OCI-LY3 (cell line): ENCODE results near the gene LY6G6C.

Experiments used
- H2AFZ ChIP-seq: fragments of 200-600, 300-600 bp; shearing (Covaris generic); 2 replicates; pipeline ENCODE4 v1.6.0; 2014; ENCODE audit warnings: antibody characterized with exemption, low read depth, low read length
- H3K27ac ChIP-seq: fragments of 200-600, 300-600 bp; sonication (generic); 2 replicates; pipeline ENCODE4 v1.5.1; 2014; ENCODE audit warnings: mild to moderate bottlenecking, low read length, moderate library complexity, mixed read lengths
- H3K27me3 ChIP-seq: fragments of 200-600, 300-600 bp; sonication (generic); 2 replicates; pipeline ENCODE4 v1.6.1; 2014; ENCODE audit warnings: low read depth, low read length, mixed read lengths
- H3K36me3 ChIP-seq: fragments of 200-600, 300-600 bp; sonication (generic); replicated peaks from 2 replicates; pipeline ENCODE3; 2014; ENCODE audit warnings: low read depth, low read length, mixed read lengths
- H3K4me1 ChIP-seq: fragments of 300-600, 200-600 bp; sonication (generic); 2 replicates; pipeline ENCODE4 v1.6.1; 2014; ENCODE audit warnings: low read length, mixed read lengths
- H3K4me2 ChIP-seq: fragments of 200-600, 300-600 bp; sonication (generic); 2 replicates; pipeline ENCODE4 v1.6.1; 2014; ENCODE audit warnings: low read length, mixed read lengths
- H3K4me3 ChIP-seq: fragments of 300-600, 200-600 bp; sonication (generic); 2 replicates; pipeline ENCODE4 v1.5.1; 2014; ENCODE audit warnings: antibody characterized with exemption, mild to moderate bottlenecking, low read length, moderate library complexity
- H3K79me2 ChIP-seq: fragments of 300-600, 200-600 bp; shearing (Covaris generic); 2 replicates; pipeline ENCODE4 v1.6.1; 2014; ENCODE audit warnings: mild to moderate bottlenecking, low read length, mixed read lengths
- H3K9ac ChIP-seq: fragments of 300-600, 200-600 bp; shearing (Covaris generic); 2 replicates; pipeline ENCODE4 v1.6.0; 2014; ENCODE audit warnings: mild to moderate bottlenecking, low read length, moderate library complexity
- H3K9me3 ChIP-seq: fragments of 200-600, 300-600 bp; shearing (Covaris generic); 2 replicates; pipeline ENCODE4 v1.6.1; 2014; ENCODE audit warnings: low read length, mixed read lengths; ENCODE audit not compliant: insufficient read depth
- H4K20me1 ChIP-seq: fragments of 200-600, 300-600 bp; sonication (generic); 2 replicates; pipeline ENCODE4 v1.6.1; 2016; ENCODE audit warnings: low read length, mixed read lengths; ENCODE audit not compliant: insufficient read depth
- CTCF ChIP-seq: fragments of 200-600, 300-600 bp; sonication (generic); IDR thresholded peaks from 2 replicates; pipeline ENCODE4 v1.5.1; 2014; ENCODE audit warnings: antibody characterized with exemption, low read length, low read depth
- EZH2phosphoT487 ChIP-seq: fragments of 200-600 bp; shearing (Covaris generic); IDR thresholded peaks from 2 replicates; pipeline ENCODE4 v1.6.1; 2018; ENCODE audit warnings: antibody characterized with exemption, mixed run types, low read depth

Gene LY6G6C

GRCh38 chr6:31681135-31681671, 40.3 kb downstream of the LY6G6C start:
- Histone ChIP-seq H2AFZ (peak overlapping the region; percentile 59), H3K4me3 (peak overlapping the region; percentile 76), H3K4me1 (peaks cover 16% of the 10 kb centered on the region), H3K4me2 (peak overlapping the region; percentile 77), H4K20me1 (no peaks in the 10 kb centered on the region), H3K9me3 (no peaks in the 10 kb centered on the region), H3K79me2 (no peaks in the 10 kb centered on the region), H3K36me3 (no peaks in the 10 kb centered on the region), H3K27ac (no peak overlapping the region), H3K9ac (peak overlapping the region; percentile 53; the same call in 1 of the 2 replicates), H3K27me3 (no peaks in the 10 kb centered on the region)
- TF ChIP-seq CTCF (no peak), EZH2phosphoT487 (no peak)

GRCh38 chr6:31680226-31681134, 41.1 kb downstream of the LY6G6C start, which contains the start of gene LY6G5C:
LY6G5C (minus strand) TSS chr6:31681067; CDS start chr6:31680373, 694 bp downstream.
- no peaks in the 10 kb centered on the region for H3K9me3 ChIP-seq
- H3K4me3 ChIP-seq: peak within 1 kb of the TSS; percentile 76
- H3K27ac ChIP-seq: no peak within 1 kb of the TSS
- H4K20me1 ChIP-seq: no peaks in the 10 kb centered on the region
- TF ChIP-seq EZH2phosphoT487 (no peak), CTCF (peak; percentile 54)
- H3K36me3 ChIP-seq: no peaks in the 10 kb centered on the region
- peak within 1 kb of the TSS; percentile 77 for H3K4me2 ChIP-seq
- peaks cover 17% of the 10 kb centered on the region for H3K4me1 ChIP-seq
- H2AFZ ChIP-seq: peak within 1 kb of the TSS; percentile 59
- no peaks in the 10 kb centered on the region for H3K27me3 ChIP-seq
- no peaks in the 10 kb centered on the region for H3K79me2 ChIP-seq
- H3K9ac ChIP-seq: peak within 1 kb of the TSS; percentile 53; the same call in 1 of the 2 replicates

- Histone ChIP-seq H3K4me1 (peaks cover 17% of the 10 kb centered on the region), H3K4me2 (no peak overlapping the region), H2AFZ (no peak overlapping the region), H3K79me2 (no peaks in the 10 kb centered on the region), H3K9me3 (no peaks in the 10 kb centered on the region), H3K9ac (no peak overlapping the region), H3K27ac (no peak overlapping the region), H3K27me3 (no peaks in the 10 kb centered on the region), H3K4me3 (no peak overlapping the region), H4K20me1 (no peaks in the 10 kb centered on the region), H3K36me3 (no peaks in the 10 kb centered on the region)
- no peak for TF ChIP-seq EZH2phosphoT487
- no peak for TF ChIP-seq CTCF
These were observed 43.6 kb downstream of the LY6G6C start for GRCh38 chr6:31677955-31678354.

GRCh38 chr6:31676904-31677303, 44.6 kb downstream of the LY6G6C start:
- H3K4me2 ChIP-seq: peak overlapping the region; percentile 37
- peaks cover 17% of the 10 kb centered on the region for H3K4me1 ChIP-seq
- no peak overlapping the region for H2AFZ ChIP-seq

More at GRCh38 chr6:31676904-31677303, 44.6 kb downstream of the LY6G6C start:
- Histone ChIP-seq H3K27me3 (no peaks in the 10 kb centered on the region), H3K9me3 (no peaks in the 10 kb centered on the region), H3K79me2 (no peaks in the 10 kb centered on the region), H3K36me3 (peaks cover 3% of the 10 kb centered on the region), H3K9ac (no peak overlapping the region), H3K4me3 (no peak overlapping the region), H3K27ac (no peak overlapping the region), H4K20me1 (no peaks in the 10 kb centered on the region)
- no peak for TF ChIP-seq EZH2phosphoT487
- TF ChIP-seq CTCF: no peak
